HG03175 (cell line): ENCODE measurements around the gene TUBB4B.
A peak's percentile ranks its signal among the peaks of the same experiment; 100 is the strongest.
"Not testable (repeated sequence)": the region's sequence is repeated elsewhere in the genome, so short reads cannot be mapped to it uniquely, and the experiment has no call there.

Experiments
- ATAC-seq: cut with Tn5 transposase; IDR thresholded peaks from one replicate; pipeline ENCODE4 v1.9.1; 2021; ENCODE audit warnings: mild to moderate bottlenecking, moderate library complexity; ENCODE audit not compliant: unreplicated experiment

TUBB4B gene

DNA sequence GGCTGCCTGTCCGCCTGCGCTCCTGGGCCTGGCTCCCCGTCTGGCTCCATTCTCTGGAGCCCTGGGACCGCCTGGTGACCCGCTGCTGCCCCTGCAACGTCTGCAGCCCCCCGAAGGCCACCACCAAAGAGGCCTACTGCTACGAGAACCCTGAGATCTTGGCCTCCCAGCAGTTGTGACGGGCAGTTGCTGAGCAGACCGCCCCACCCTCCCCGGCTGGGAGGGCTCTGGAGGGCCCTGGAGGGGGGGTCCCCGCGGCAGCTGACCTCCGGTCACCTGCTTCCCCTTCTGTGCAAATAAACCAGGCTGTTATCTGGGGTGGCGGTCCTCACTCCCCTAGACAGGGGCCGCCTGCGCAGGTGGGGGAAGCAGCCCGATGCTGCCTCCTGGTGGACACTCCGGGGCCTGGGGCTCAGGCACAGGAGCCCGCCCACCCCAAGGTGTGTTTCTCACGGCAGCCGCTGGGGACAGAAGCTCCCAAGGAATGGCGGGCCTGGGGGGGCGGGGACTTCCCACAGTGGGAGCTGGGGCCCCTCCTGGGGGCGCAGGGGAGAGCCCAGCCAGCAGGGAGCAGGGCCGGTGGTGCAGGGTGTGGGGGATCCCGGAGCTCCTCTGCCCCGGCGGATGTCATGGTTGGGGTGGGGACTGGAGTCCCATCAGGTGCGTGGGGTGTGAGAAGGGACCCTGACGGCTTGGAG, 4.7 kb upstream of the TUBB4B start:
- ATAC-seq = peak; percentile 20

DNA sequence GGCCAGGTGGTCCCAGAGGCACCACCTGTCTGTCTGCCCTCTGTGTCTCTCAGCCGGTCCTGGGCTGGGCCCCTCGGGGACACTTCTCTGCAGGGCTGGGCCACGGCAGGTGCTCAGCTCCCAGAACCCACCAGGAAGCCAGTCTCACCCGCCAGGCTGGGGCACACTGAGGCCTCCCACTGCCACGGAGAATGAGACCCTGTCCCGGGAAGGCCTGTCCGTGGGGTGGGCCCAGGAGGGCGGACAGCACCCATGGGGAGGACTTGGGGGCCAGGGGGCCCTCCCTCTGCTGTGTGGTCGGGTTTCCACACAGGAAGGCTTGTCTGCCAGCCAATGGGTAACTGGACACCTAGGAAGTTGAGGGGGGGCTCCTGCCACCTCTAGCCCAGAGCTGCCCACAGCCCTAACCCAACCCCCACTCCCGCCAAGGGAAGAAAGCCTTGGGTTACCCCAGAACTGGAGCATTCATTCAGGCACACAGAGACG, 4.1 kb upstream of the TUBB4B start:
- ATAC-seq = no peak

DNA sequence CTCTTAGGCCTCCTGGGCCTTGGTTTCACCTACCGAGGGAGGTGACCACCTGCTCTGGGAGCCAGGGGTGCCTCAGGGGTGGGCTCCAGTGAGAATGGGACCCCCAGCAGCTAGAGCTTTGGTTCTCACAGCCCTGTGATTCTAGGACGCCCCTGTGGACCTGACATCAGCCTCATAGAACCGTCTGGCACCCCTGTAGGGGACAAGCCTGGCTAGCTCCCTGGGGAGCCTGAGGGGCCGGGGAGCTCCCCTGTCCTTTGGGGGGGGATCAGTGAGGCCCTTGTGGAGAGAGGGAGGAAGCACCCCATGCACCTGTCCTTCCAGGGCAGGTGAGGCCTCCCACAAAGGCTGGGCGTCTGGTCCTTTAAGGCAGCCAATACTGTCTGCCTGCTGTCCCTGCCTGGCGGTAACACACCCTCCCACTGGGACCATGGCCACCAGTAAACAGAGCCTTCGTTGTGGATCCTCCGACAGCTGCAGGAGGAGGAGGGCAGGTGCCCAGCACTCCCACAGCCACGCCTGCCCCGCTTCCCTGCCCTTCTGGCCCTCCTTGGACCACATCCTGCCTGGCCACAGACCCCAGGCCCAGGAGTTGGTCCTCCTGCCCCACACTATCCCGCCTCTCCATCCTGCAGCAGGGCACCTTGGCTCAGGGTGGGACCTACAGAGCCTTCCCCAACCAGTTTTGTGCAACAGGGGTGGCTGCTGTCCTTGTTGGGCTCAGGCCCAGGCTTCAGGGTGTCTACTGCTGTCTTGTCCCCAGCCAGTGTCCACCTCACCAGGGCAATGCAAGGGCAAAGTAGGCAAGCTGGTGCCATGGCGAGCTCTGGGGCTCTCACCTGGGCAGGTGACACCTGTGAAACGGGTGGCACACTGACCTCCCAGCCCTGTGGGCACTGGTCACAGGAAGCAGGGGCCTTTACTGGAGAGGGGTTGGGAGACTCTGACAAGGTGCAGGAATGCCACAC, 3.0 kb upstream of the TUBB4B start:
- no peak for ATAC-seq

DNA sequence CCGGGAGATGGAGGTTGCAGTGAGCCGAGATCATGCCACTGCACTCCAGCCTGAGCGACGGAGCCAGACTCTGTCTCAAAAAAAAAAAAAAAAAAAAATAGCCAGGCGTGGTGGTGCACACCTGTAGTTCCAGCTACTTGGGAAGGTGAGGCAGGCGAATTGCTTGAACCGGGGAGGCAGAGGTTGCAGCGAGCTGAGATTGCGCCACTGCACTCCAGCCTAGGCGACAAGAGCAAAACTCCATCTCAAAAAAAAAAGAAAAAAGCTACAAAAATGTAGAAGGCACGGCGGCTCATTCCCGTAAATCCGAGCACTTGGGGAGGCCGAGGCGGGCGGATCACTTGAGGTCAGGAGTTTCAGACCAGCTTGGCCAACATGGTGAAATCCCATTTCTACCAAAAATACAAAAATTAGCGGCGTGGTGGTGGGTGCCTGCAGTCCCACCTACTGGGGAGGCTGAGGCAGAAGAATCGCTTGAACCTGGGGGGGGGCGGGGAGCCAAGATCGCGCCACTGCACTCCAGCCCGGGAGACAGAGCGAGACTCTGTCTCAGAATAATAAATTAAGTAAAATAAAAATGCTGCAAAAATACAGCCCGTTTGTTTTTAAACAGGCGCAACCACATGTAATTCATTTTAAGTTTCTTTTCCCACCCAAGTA, 1.4 kb upstream of the TUBB4B start:
- ATAC-seq = not testable (repeated sequence)

DNA sequence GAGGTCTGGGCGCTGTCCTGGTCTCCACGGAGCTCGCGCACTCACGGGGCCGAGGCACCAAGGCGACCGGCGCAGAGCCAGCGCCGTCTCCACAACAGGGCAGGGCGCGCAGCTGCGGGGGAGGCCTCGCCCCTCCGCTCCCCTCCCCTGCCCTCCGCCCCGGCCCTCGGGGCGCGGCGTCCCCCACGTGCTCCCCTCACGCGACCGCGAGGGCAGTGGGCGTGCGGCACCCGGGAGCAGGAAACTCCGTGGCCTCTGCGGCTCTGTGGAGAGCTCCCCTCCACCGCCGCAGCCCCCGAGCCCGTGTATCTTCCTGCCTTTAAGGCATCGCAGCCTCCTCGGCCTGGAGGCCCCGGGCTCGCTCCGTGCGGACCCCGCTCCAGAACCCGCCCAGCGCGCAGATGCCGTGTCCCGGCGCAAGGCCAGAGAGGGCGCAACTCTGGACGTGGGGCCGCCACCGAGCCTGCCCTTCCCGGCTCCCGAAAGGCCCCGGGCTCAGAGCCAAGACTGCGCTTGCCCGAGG, 708 bp upstream of the TUBB4B start:
- ATAC-seq = peak; percentile 26

DNA sequence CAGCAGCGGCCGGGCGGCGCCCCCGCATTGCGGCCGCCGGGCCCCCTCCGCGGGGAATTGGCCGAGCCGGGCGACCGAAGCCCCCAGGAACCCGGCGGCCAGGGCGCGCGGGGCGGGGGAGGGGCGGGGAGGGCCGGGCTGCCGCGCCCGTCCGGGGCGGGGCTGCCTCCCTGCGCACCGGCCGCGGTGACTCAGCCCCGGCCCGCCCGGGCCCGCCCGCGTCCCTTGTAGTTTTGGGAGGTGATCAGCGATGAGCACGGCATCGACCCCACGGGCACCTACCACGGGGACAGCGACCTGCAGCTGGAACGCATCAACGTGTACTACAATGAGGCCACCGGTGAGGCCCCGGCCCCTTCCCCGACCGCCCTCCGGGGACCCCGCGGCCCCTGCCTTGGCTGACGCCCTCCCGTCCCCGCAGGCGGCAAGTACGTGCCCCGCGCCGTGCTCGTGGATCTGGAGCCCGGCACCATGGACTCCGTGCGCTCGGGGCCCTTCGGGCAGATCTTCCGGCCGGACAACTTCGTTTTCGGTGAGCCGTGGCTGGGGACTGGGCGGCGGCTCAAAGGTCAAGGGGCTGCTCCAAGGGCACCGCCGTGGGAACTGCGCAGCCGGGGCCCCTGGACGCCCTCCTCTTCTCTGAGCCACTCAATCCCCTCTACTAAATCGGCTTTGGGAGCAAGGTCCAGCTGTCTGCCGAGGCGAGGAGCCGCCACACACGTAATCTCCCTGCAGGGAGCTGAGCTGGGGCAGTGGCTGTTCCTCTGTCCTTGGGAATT, 592 bp downstream of the TUBB4B start:
- ATAC-seq = peak; percentile 5

DNA sequence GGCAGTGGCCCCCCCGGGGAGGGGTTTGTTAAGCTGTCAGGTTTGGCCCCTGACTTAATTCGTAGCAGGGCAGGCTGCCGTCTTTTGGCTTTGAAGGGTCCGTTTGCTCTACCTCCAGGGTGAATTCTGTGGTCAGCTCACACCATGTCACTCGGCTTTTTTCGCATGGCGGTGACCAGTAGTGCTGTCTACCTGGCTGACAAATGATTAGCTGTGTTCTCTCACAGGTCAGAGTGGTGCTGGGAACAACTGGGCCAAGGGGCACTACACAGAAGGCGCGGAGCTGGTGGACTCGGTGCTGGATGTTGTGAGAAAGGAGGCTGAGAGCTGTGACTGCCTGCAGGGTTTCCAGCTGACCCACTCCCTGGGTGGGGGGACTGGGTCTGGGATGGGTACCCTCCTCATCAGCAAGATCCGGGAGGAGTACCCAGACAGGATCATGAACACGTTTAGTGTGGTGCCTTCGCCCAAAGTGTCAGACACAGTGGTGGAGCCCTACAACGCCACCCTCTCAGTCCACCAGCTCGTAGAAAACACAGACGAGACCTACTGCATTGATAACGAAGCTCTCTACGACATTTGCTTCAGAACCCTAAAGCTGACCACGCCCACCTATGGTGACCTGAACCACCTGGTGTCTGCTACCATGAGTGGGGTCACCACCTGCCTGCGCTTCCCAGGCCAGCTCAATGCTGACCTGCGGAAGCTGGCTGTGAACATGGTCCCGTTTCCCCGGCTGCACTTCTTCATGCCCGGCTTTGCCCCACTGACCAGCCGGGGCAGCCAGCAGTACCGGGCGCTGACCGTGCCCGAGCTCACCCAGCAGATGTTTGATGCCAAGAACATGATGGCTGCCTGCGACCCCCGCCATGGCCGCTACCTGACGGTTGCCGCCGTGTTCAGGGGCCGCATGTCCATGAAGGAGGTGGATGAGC, 1.4 kb downstream of the TUBB4B start:
- ATAC-seq = no peak

DNA sequence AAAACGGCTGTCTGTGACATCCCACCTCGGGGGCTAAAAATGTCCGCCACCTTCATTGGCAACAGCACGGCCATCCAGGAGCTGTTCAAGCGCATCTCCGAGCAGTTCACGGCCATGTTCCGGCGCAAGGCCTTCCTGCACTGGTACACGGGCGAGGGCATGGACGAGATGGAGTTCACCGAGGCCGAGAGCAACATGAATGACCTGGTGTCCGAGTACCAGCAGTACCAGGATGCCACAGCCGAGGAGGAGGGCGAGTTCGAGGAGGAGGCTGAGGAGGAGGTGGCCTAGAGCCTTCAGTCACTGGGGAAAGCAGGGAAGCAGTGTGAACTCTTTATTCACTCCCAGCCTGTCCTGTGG, 2.2 kb downstream of the TUBB4B start:
- ATAC-seq = not testable (repeated sequence)

DNA sequence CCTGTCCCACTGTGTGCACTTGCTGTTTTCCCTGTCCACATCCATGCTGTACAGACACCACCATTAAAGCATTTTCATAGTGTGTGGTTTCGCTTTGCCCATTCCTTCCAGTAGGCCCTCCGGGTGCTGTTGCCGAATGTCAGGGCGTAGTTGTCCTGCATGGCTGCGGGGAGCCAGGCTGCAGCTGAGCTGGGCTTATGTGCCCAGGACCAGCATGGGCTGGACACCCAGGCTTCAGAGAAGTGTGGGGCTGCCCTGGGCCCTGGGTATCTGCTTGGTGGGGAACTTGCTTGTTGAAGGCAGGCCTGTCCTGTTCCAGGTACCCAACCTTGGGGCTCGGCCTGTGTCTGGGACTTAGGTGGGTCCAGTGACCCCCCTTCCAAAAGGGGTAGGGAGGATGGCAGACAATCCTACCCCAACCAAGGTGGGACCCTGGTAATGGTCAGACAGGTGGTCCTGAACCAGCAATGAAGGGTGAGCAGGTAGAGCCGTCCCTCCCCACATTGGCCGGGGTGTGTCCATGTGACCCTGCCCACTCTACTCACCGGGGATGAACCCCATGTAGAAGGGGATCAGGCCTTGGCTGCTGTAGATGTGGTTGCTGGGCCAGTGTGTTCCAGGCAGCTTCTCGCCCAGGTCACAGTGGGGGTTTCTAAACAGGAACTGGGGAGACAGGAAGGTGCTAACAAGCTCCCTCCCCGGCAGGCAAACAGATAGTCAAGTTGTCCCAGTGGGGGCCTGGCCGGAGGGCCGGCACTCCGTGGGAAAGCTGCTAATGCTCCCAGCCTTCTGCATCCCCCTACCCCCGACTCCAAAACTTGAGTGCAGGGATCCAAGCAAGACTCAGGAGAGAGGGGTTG, 2.8 kb downstream of the TUBB4B start:
- no peak for ATAC-seq

DNA sequence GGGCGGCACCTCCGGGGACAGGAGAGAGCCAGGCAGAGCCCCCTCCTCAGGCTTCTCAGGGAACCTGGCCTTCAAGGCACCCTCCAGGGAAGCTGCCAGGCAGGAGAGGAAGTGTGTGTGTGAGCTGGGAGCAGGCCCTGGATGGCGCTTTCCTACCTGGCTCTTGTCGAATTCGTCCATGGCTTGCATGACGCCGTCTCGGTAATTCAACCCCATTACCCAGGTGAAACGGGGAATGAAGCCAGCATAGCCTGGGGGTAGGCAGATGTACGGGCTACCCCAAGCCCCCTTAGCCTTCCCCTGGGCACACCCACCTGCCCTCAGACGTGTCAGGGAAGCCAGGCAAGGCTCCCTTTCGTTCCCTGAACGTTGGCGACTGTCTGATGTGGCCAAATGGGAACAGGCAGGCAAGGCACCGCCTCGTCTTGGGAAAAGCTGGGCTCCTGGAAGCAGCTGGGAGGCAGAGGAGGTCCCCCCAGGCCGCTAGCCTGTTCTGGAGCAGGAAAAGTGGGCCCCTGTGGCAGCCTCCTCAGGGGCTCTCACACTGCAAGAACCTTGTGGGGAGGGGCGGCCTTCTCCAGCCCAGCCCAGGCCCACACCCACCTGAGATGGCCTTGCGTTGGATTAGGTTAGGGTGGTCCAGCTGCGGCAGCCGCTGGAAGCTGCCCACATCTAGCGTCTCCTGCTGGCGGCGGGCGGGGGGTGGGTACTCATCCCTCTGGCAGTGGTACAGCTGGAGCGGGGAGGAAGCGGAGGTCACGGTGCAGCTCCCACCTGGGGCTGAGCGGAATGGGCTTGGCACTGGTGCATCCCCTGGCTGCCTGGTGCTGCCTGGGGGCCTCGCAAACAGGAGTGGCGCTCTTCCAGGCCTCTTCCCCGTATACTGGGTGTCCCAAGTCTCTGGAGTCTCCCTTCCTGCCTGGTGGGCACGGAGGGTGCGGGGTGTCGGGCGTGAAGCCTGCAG, 3.7 kb downstream of the TUBB4B start:
- no peak for ATAC-seq

DNA sequence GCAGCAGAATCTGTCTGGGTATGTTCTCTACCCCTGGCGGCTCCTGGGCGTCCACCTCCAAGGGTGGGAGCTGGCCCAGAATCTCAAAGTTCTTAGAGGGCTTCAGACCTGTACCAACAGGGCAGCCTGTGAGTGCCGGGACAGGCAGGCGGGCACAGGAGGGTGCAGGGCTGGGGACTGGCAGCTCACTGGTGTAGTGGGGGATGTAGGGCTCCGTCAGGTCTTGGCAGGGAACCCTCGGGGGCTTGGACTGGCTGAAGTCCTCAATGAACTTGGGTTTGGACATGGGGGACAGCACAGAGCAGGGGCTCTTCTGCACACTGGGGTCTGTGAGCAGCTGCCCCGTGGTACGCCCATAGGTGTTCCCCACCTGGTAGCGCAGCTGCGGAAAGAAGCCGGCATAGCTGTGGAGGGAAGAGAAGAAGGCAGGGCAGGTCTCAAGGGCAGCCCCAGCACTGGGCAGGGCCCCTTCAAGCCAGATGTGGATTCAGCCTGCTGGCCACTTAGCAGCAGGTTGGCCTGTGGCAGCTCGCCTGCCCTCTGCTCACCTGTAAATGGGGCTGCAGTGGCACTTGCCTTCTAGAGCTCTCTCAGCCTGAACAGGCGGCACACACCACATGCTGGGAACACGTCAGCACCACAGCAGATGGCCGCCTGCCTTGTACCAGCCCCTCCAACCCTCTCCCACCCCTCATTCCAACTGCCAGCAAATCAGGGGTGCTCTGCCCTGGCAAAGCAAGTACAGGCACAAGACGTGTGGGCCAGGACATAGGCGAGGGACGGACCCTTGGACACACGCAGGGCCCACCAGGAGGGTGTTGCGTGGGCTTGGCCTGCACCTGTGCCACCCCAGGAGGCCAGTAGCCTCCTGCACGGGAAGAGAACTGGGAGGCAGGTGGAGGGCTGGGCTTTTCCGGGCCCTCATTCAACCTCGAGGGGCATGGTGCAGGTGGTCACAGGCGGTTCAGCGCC, 4.6 kb downstream of the TUBB4B start:
- no peak for ATAC-seq

DNA sequence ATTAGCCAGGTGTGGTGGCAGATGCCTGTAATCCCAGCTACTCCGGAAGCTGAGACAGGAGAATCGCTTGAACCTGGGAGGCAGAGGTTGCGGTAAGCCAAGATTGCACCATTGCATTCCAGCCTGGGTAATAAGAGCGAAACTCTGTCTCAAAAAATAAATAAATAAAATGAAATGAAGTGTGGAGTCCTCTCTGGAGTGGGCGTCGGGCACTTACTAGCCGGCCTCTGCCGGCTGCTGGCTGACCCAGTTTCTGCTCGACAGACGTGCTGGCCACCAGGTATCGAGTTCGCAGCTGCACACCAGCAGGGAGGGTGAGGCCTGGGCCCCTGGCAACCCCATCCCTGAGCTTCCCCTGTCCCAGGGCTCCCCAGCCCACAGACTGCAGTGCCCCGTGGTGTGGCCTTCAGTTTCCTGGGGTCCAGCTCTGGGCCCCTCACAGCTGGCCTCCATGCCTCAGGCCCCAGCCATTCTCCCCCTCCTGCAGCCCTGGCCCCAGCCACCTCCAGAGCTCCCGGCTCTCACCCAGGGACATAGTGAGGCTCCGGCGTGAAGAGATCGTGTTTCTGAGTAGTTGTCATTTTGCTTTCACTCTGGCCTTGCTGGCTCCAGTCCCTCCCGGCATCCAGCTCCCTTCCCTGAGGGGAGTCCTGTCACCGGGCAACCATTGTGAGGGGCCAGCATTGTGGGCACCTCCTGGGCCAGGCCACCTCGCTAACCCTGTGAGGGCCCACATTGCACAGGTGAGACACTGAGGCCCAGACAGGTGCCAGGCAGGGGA, 6.2 kb downstream of the TUBB4B start:
- no peak for ATAC-seq

DNA sequence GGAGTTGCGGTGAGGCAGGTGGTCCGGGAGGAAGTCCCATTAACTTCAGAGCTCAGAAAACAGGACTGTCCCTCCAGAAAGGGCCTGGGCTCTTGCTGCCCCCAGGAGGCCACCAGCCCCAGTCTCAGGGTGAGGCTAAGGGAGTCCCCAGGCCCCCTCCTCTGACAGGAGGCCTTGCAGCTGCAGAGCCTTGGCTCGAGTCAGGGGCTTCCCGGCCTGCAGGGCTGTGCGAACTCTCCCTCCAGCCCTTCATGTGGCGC, 6.8 kb downstream of the TUBB4B start:
- no peak for ATAC-seq

DNA sequence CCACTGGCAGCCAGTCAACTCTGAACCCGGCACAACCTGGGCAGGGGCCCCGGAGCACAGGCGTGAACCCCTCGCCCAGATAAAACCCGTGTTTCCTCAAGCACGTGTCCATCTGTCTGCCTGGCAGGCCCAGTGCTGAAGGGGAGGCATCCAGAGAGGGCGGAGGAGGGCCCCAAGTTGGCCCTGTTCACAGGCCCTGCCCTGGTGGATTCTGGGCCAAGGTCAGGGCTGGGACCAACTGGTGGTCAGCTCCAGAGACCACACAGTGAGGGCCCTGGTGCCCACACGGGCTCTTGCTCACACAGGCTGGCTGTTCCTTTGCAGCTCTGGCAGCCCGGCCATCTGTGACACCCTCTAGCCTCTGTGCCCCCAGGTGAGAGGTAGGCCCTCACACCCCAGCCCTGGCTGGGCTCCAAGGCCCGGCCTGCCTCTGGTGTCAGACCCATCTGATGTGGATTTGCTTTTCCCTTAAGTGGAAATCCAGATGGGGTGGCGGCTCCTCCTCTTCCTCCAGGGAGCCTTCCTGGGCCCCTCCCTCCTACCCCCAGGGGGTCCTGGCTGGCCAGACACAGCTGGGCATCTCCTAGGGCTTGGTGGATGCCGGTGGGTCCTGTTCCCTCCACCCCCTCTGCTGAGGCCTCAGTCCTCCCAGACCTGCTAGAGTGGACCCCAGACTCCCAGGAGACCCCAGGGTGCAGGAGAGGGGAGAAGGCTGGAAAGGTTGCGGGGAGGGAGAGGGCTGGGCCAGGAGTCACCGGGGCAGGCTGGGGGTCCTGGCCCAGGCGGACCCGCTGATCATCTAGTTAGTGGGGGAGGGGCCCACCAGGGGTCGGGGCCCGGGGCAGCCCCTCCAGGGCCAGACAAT, 9.5 kb downstream of the TUBB4B start:
- no peak for ATAC-seq

DNA sequence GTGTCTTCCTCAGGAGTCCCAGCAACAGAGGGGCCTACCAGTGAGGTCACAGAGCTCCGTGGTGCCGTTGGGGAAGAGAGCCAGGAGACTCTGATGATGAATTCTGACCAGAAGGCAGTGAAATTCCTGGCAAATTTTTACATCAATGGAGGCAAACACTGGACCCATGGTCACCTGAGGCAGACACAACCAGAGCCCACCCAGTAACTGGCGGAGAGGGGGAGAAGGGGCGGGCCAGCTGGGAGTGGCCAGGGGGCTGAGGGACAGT, 10.0 kb downstream of the TUBB4B start, which contains the start of gene STPG3:
TSS of gene STPG3 (plus strand) at position 93 of the 268 bp plus-strand sequence. CDS start at position 94, 1 bp downstream.
- ATAC-seq = no peak
